Testis (tissue), 3 donors: ENCODE results near the gene MYBPC2. TPM values are rescaled to one million over a fixed set of nuclear protein-coding genes. Genes with fewer than 3 reads are reported as not detected.

Experiments used
- DNase-seq: peaks from one replicate; pipeline ENCODE4 v3.0.0-alpha.2; 2019
- H3K27ac ChIP-seq, 2 donors: fragments of 200-600 bp; sonication (generic); one replicate each; pipeline ENCODE4 v1.5.1; 2019
- H3K27me3 ChIP-seq: fragments of 200-600 bp; sonication (generic); one replicate; pipeline ENCODE4 v1.5.1; 2019
- H3K36me3 ChIP-seq: fragments of 200-600 bp; sonication (generic); one replicate; pipeline ENCODE4 v1.5.1; 2017; ENCODE audit warnings: low read depth; ENCODE audit errors: missing control alignments
- H3K4me1 ChIP-seq: fragments of 200-600 bp; sonication (generic); one replicate; pipeline ENCODE4 v1.5.1; 2019
- H3K4me3 ChIP-seq, 2 donors: fragments of 200-600 bp; sonication (generic); one replicate each; pipeline ENCODE4 v1.5.1; 2017 to 2019
- H3K9me3 ChIP-seq: fragments of 200-600 bp; sonication (generic); one replicate; pipeline ENCODE4 v1.5.1; 2017
- POLR2A ChIP-seq: fragments of 450-650 bp; IDR thresholded peaks from one replicate; pipeline ENCODE4 v1.6.1; 2017; ENCODE audit warnings: antibody characterized with exemption, mild to moderate bottlenecking, moderate library complexity
- WGBS, 2 donors: methylation state at CpG; one replicate each; pipeline ENCODE4 v1.1.5; 2018; 5-methylcytosine and 5-hydroxymethylcytosine counted together
- intact Hi-C: fragments of 100-400 bp; cut with DNase I; formaldehyde crosslinking; loops from one replicate; pipeline ENCODE4 v1.15.1; 2023; ENCODE audit warnings: low total_unique reads
- polyA plus RNA-seq: library from polyadenylated mRNA; stranded (reverse); fragments of 350-450 nt; fragmentation: Illumina TruSeq; extraction: RNeasy Lipid Tissue Mini Kit (QIAGEN cat#74804); gene quantifications from one replicate; pipeline ENCODE4 v1.2.3, GENCODE V29; 2014; ENCODE audit warnings: low read depth, low replicate concordance; ENCODE audit not compliant: insufficient read depth
- total RNA-seq, 2 donors: library from RNA; depleted of rRNA; stranded (reverse); fragments of >200 nt; gene quantifications; one replicate each; pipeline ENCODE4 v1.2.3, GENCODE V29; 2016
- TF ChIP-seq, protein P1 (sequence below), 3 experiments: fragments of 450-650 bp in 2 of 3; fragments of 200-600 bp in 1 of 3; sonication (generic) in 1 of 3; IDR thresholded peaks; one replicate each; pipeline ENCODE4 v1.5.1; 2016 to 2019; ENCODE audit warnings: antibody characterized with exemption in 3 of 3, mild to moderate bottlenecking in 2 of 3, moderate library complexity in 1 of 3

The MYBPC2 gene
- total and polyA plus RNA-seq, 3 donors from 2014 or later: 0.31 to 3.2 (median 0.63) TPM

DNA sequence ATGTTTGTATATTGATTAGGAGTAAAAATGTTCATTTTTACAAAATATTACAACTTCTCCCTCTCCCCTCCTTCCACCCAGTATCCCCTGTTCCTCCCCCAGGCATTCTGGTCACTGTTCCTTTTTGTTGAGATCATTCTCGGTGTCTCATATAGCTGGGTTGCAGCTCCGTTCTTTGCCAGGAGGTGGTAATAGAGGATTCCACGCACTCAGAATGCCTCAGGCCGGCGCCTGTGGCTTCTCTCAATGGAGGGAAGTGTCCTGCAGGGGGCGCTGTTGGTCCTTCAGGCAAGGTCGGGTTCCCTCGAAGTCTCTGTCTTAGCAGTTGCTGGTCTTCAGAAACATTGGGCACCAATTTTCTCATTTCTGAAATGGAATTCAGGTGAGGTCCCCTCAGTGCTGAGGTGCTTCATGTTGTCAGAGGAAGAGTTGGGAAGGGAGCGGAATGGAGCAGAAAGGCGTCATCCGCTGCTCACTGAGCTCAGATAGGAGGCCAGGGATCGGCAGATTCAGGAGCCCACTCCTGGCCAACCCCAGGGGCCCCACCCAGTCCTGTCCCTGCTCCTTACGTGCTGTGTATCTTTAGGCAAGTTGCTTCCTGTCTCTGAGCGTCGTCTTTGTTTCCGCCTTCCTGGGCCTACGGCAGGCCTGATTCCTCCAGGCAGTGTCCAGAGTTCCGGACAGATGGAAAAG is 54.3 kb downstream of the MYBPC2 start:
- 62 to 75% methylated on average over 18 of the region's 18 CpGs for WGBS, 2 donors
- Histone ChIP-seq H3K4me1 (no peaks in the 10 kb centered on the region), H3K4me3 (no peak overlapping the region), H3K36me3 (no peaks in the 10 kb centered on the region), H3K9me3 (no peaks in the 10 kb centered on the region), H3K27me3 (no peaks in the 10 kb centered on the region), H3K27ac (no peak overlapping the region)
- peak; percentile 75 for DNase-seq
- intact Hi-C loops: no loop called here
- TF ChIP-seq, protein P1, sequence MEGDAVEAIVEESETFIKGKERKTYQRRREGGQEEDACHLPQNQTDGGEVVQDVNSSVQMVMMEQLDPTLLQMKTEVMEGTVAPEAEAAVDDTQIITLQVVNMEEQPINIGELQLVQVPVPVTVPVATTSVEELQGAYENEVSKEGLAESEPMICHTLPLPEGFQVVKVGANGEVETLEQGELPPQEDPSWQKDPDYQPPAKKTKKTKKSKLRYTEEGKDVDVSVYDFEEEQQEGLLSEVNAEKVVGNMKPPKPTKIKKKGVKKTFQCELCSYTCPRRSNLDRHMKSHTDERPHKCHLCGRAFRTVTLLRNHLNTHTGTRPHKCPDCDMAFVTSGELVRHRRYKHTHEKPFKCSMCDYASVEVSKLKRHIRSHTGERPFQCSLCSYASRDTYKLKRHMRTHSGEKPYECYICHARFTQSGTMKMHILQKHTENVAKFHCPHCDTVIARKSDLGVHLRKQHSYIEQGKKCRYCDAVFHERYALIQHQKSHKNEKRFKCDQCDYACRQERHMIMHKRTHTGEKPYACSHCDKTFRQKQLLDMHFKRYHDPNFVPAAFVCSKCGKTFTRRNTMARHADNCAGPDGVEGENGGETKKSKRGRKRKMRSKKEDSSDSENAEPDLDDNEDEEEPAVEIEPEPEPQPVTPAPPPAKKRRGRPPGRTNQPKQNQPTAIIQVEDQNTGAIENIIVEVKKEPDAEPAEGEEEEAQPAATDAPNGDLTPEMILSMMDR (IDR thresholded peaks at IDR 0.05): peak in 2 of 3 experiments; percentile 21 to 60
- TF ChIP-seq POLR2A: no peak

DNA sequence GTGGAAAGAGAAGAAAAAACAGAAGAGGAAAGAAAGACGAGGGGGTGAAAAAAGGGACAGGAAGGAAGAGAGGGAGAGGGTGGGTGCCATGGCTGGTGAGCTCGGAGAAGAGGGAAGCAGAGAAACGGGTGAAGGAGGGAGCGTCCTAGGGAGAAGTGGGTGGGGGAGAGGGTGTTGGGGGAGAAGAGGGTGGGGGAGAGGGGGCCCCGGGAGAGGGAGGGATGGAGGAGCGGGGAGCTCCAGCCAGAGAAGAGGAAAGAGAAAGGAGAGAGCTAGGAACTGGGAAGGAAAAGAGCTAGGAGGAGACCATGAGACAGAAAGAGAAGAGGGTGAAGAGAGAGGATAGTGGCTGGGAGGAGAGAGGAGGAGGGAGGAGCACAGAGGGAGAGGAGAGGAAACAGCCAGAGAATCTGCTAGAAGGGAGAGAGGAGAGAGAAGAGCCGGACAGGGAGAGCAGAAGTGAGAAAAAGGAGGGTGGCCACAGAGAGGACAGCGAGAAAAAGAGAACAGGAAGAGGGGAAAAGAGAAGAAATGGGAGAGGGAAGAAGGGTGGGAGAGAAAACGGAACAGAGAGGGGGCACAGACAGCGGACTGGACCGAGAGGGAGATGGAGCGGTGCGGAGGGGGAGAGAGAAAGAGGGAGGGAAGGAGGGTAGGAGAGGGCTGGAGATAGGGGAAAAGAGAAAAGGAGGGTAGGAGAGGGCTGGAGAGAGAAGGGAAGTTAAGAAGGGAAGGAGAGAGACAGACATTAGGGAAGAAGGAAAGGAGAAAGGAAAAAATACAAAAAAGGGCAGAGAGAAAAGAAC is 55.9 kb downstream of the MYBPC2 start:
- Histone ChIP-seq H3K9me3 (no peaks in the 10 kb centered on the region), H3K27me3 (no peaks in the 10 kb centered on the region), H3K4me1 (no peaks in the 10 kb centered on the region), H3K36me3 (no peaks in the 10 kb centered on the region), H3K4me3 (no peak overlapping the region), H3K27ac (no peak overlapping the region)
- no peak for DNase-seq
- WGBS, 2 donors: 16 to 30% methylated on average over 13 of the region's 13 CpGs
- intact Hi-C loops: no loop called here
- TF ChIP-seq, protein P1 (IDR thresholded peaks at IDR 0.05): no peak
- TF ChIP-seq POLR2A: no peak

DNA sequence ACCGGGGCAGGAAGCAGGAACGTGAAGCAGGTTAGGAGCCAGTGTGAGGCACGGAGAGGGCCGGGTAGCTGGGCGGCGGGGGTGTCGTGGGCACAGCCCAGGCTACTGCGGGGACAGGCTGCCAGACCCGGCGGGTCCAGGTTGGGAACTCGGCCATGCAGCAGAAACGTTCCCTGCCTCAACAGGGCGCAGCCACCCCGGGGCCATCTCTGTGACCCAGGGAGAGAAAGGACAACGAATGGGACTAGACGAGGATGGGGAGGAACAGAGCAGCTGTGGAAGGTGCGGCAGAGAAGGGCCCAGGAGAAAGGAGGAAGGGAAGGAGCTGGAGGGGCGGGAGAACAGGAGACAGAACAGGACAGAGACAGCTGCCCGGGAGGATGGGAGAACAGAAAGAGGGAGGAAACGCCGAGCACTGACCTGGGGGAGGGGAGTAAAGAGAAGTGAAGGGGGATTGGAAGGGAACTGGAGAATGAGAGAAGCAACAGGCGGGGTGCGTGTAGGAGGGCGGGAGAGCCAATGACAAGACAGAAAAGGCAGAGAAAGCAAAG is 56.8 kb downstream of the MYBPC2 start:
- no peaks in the 10 kb centered on the region for H3K27me3 ChIP-seq
- WGBS, 2 donors: 35 to 46% methylated on average over 24 of the region's 24 CpGs
- TF ChIP-seq, protein P1 (IDR thresholded peaks at IDR 0.05): no peak
- DNase-seq: no peak
- H3K27ac ChIP-seq: no peak overlapping the region
- no peak overlapping the region for H3K4me3 ChIP-seq
- H3K9me3 ChIP-seq: no peaks in the 10 kb centered on the region
- no peaks in the 10 kb centered on the region for H3K36me3 ChIP-seq
- H3K4me1 ChIP-seq: no peaks in the 10 kb centered on the region
- intact Hi-C loops: no loop called here

DNA sequence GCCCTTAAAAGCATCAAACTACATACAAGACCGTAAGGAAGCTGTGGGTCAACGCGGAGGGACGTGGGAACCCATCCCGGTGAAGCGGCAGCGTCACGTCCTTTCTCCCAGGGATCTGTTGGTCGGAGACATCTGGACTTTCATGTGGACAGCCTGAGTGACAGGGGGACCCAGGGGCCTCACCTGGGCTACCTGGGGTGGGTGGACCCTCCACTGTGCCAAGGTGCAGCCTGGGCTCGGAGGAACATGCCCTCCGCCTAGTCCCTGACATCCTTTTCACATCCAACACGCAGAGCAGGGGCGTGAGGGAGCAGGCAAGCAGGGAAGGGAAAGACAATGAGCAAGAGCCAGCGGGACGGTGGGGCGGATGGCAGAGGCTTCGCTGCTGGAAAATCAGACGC is 57.7 kb downstream of the MYBPC2 start:
- TF ChIP-seq, protein P1 (IDR thresholded peaks at IDR 0.05): no peak
- no peak for TF ChIP-seq POLR2A
- H3K4me3 ChIP-seq: no peak overlapping the region
- H3K9me3 ChIP-seq: no peaks in the 10 kb centered on the region
- H3K27ac ChIP-seq: no peak overlapping the region
- no peaks in the 10 kb centered on the region for H3K4me1 ChIP-seq
- 71 to 74% methylated on average over 14 to 18 of the region's 18 CpGs for WGBS, 2 donors
- no peaks in the 10 kb centered on the region for H3K36me3 ChIP-seq
- DNase-seq: no peak
- intact Hi-C loops: no loop called here
- H3K27me3 ChIP-seq: no peaks in the 10 kb centered on the region
